H9 (cell line): Measurements from ENCODE around the gene PRCD. TPM values are rescaled to one million over a fixed set of nuclear protein-coding genes. Genes with fewer than 3 reads are reported as not detected.

Source experiments
- DNase-seq: peaks from one replicate; pipeline ENCODE4 v3.0.0-alpha.2; 2017
- H2AFZ ChIP-seq: one replicate; pipeline ENCODE4 v1.6.1; 2013; ENCODE audit warnings: mild to moderate bottlenecking, low read length, control low read depth, moderate library complexity
- H2AK5ac ChIP-seq: 2 replicates; pipeline ENCODE4 v1.6.1; 2013; ENCODE audit warnings: low read length, control low read depth, mixed read lengths; ENCODE audit not compliant: insufficient read length
- H2BK120ac ChIP-seq: one replicate; pipeline ENCODE4 v1.6.1; 2013; ENCODE audit warnings: low read depth, mild to moderate bottlenecking, low read length, control low read depth, inconsistent platforms; ENCODE audit not compliant: poor library complexity, severe bottlenecking
- H2BK12ac ChIP-seq: 2 replicates; pipeline ENCODE4 v1.6.1; 2013; ENCODE audit warnings: low read length, control low read depth, mixed read lengths, low read depth; ENCODE audit not compliant: insufficient read length
- H2BK15ac ChIP-seq: 2 replicates; pipeline ENCODE4 v1.6.1; 2013; ENCODE audit warnings: low read depth, low read length, control low read depth
- H2BK20ac ChIP-seq: one replicate; pipeline ENCODE4 v1.6.1; 2013; ENCODE audit warnings: low read depth, mild to moderate bottlenecking, low read length, control low read depth, inconsistent platforms; ENCODE audit not compliant: poor library complexity, severe bottlenecking
- H2BK5ac ChIP-seq: 2 replicates; pipeline ENCODE4 v1.6.1; 2013; ENCODE audit warnings: low read length, control low read depth, mixed read lengths; ENCODE audit not compliant: insufficient read length
- H3K14ac ChIP-seq: 2 replicates; pipeline ENCODE4 v1.6.1; 2013; ENCODE audit warnings: low read length, control low read depth; ENCODE audit not compliant: insufficient read depth
- H3K18ac ChIP-seq: 2 replicates; pipeline ENCODE4 v1.6.1; 2013; ENCODE audit warnings: low read depth, mild to moderate bottlenecking, mixed read lengths, low read length, control low read depth; ENCODE audit not compliant: insufficient read length
- H3K23ac ChIP-seq: 2 replicates; pipeline ENCODE4 v1.6.1; 2013; ENCODE audit warnings: low read length, control low read depth, mixed read lengths, low read depth; ENCODE audit not compliant: insufficient read length
- H3K23me2 ChIP-seq: 2 replicates; pipeline ENCODE4 v1.6.1; 2013; ENCODE audit warnings: low read depth, mild to moderate bottlenecking, mixed read lengths, low read length, control low read depth; ENCODE audit not compliant: insufficient read length, poor library complexity, severe bottlenecking
- H3K27ac ChIP-seq: 2 replicates; pipeline ENCODE4 v1.5.1; 2013; ENCODE audit warnings: low read length, control low read depth, mixed read lengths, low read depth; ENCODE audit not compliant: insufficient read length
- H3K27me3 ChIP-seq: 2 replicates; pipeline ENCODE4 v1.6.1; 2013; ENCODE audit warnings: low read length, control low read depth, inconsistent platforms; ENCODE audit not compliant: insufficient read depth
- H3K4ac ChIP-seq: 2 replicates; pipeline ENCODE4 v1.6.1; 2013; ENCODE audit warnings: low read depth, mild to moderate bottlenecking, control low read depth, inconsistent platforms, low read length, moderate library complexity
- H3K4me1 ChIP-seq: 2 replicates; pipeline ENCODE4 v1.6.1; 2013; ENCODE audit warnings: low read length, control low read depth, inconsistent platforms; ENCODE audit not compliant: insufficient read depth
- H3K4me2 ChIP-seq: 2 replicates; pipeline ENCODE4 v1.6.1; 2013; ENCODE audit warnings: low read length, control low read depth, mixed read lengths; ENCODE audit not compliant: insufficient read length, insufficient read depth
- H3K56ac ChIP-seq: 2 replicates; pipeline ENCODE4 v1.6.1; 2013; ENCODE audit warnings: low read depth, mild to moderate bottlenecking, mixed read lengths, low read length, control low read depth; ENCODE audit not compliant: insufficient read length
- H3K79me1 ChIP-seq: 2 replicates; pipeline ENCODE4 v1.6.1; 2013; ENCODE audit warnings: low read depth, mild to moderate bottlenecking, moderate library complexity, low read length, control low read depth, inconsistent platforms; ENCODE audit not compliant: insufficient read depth, poor library complexity, severe bottlenecking
- H3K79me2 ChIP-seq: 2 replicates; pipeline ENCODE4 v1.6.1; 2013; ENCODE audit warnings: low read length, control low read depth, inconsistent platforms; ENCODE audit not compliant: insufficient read depth
- H3K9ac ChIP-seq: 2 replicates; pipeline ENCODE4 v1.6.1; 2013; ENCODE audit warnings: low read length, control low read depth, mixed read lengths; ENCODE audit not compliant: insufficient read length; ENCODE audit errors: extremely low read depth
- H3K9me3 ChIP-seq: one replicate; pipeline ENCODE4 v1.6.1; 2013; ENCODE audit warnings: low read depth, low read length, inconsistent platforms; ENCODE audit not compliant: control insufficient read depth
- H3T11ph ChIP-seq: one replicate; pipeline ENCODE4 v1.6.1; 2013; ENCODE audit warnings: mild to moderate bottlenecking, low read length, control low read depth, inconsistent platforms
- H4K20me1 ChIP-seq: one replicate; pipeline ENCODE4 v1.6.1; 2013; ENCODE audit not compliant: control insufficient read depth, insufficient read length, insufficient read depth
- H4K5ac ChIP-seq: 2 replicates; pipeline ENCODE4 v1.6.1; 2013; ENCODE audit warnings: low read depth, mild to moderate bottlenecking, mixed read lengths, low read length, control low read depth; ENCODE audit not compliant: insufficient read length
- H4K8ac ChIP-seq: replicated peaks from 2 replicates; pipeline ENCODE4 v1.6.1; 2013; ENCODE audit warnings: low read length, control low read depth, mixed read lengths, low read depth; ENCODE audit not compliant: insufficient read length
- H4K91ac ChIP-seq: 2 replicates; pipeline ENCODE4 v1.6.1; 2013; ENCODE audit warnings: low read depth, mild to moderate bottlenecking, moderate library complexity, mixed read lengths, low read length, control low read depth; ENCODE audit not compliant: insufficient read length
- H3K27ac Mint-ChIP-seq, 3 experiments: 2 replicates in 2 of 3; 3 replicates in 1 of 3; pipeline ENCODE4 v1.8.0; 2020 to 2021; ENCODE audit warnings: mixed read lengths in 3 of 3, mild to moderate bottlenecking in 1 of 3, moderate library complexity in 1 of 3
- H3K27me3 Mint-ChIP-seq: 2 replicates; pipeline ENCODE4 v1.8.0; 2021; ENCODE audit warnings: low read depth, mild to moderate bottlenecking, moderate library complexity, mixed read lengths
- H3K36me3 Mint-ChIP-seq, 3 experiments: 2 replicates in 2 of 3; 3 replicates in 1 of 3; pipeline ENCODE4 v1.8.0; 2020 to 2021; ENCODE audit warnings: low read depth in 3 of 3, mixed read lengths in 3 of 3; ENCODE audit not compliant: insufficient read depth in 1 of 3
- H3K4me1 Mint-ChIP-seq, 2 experiments: 2 replicates each; pipeline ENCODE4 v1.8.0; 2020; ENCODE audit warnings: mixed read lengths in 2 of 2
- H3K4me3 Mint-ChIP-seq, 2 experiments: 2 replicates in 1 of 2; 3 replicates in 1 of 2; pipeline ENCODE4 v1.8.0; 2020 to 2021; ENCODE audit warnings: mild to moderate bottlenecking in 2 of 2, mixed read lengths in 2 of 2, moderate library complexity in 1 of 2
- H3K9me3 Mint-ChIP-seq, 2 experiments: 2 replicates in 1 of 2; 3 replicates in 1 of 2; pipeline ENCODE4 v1.8.0; 2020; ENCODE audit warnings: mild to moderate bottlenecking in 2 of 2, mixed read lengths in 2 of 2, moderate library complexity in 1 of 2
- CTCF ChIP-seq: fragments of 200-600 bp; sonication (generic); conservative IDR thresholded peaks from 3 replicates; pipeline ENCODE4 v1.8.0; 2021; ENCODE audit warnings: antibody characterized with exemption, mild to moderate bottlenecking
- WGBS: extraction: QIAGEN DNeasy Blood & Tissue Kit; methylation state at CpG from one replicate; pipeline ENCODE4 v1.1.7; 2013; ENCODE audit warnings: missing lambda C conversion rate, low lambda C conversion rate, mixed read lengths; ENCODE audit not compliant: insufficient read length; ENCODE audit errors: extremely low coverage; 5-methylcytosine and 5-hydroxymethylcytosine counted together
- total RNA-seq: library from RNA; stranded (reverse); gene quantifications from 2 replicates; pipeline ENCODE4 v1.2.1, GENCODE V29; 2021

PRCD gene
- total RNA-seq, 1 experiment from 2014 or later = 0.46 TPM

GRCh38 chr17:76575570-76575969 is 35.7 kb downstream of the PRCD start:
- H3K56ac ChIP-seq = no peak overlapping the region
- H3K4me1 Mint-ChIP-seq = peaks cover 0 to 5% of the 10 kb centered on the region in 2 experiments; a peak in 1 of 4 replicates
- no peak for TF ChIP-seq CTCF
- no peaks in the 10 kb centered on the region for H3K23me2 ChIP-seq
- no peak overlapping the region for H2BK5ac ChIP-seq
- H3K27ac Mint-ChIP-seq = no peak overlapping the region
- H3K27ac ChIP-seq = no peak overlapping the region
- H3K4ac ChIP-seq = no peak overlapping the region
- no peaks in the 10 kb centered on the region for H3K9me3 ChIP-seq
- H3K4me3 Mint-ChIP-seq = no peak overlapping the region
- H3K79me1 ChIP-seq = no peaks in the 10 kb centered on the region
- H2BK12ac ChIP-seq = no peak overlapping the region
- no peak overlapping the region for H3K9ac ChIP-seq
- H3K23ac ChIP-seq = no peak overlapping the region
- no peaks in the 10 kb centered on the region; the same call in 1 of the 2 replicates for H3K27me3 ChIP-seq
- no peak overlapping the region for H2BK15ac ChIP-seq
- peaks cover 0 to 7% of the 10 kb centered on the region in 2 experiments; a peak in 1 of 5 replicates for H3K9me3 Mint-ChIP-seq
- no peak overlapping the region for H2BK20ac ChIP-seq
- no peak overlapping the region for H4K5ac ChIP-seq
- H3K79me2 ChIP-seq = no peaks in the 10 kb centered on the region
- no peaks in the 10 kb centered on the region for H3K4me1 ChIP-seq
- H4K91ac ChIP-seq = no peak overlapping the region
- no peak overlapping the region for H3K14ac ChIP-seq
- no peak overlapping the region for H3T11ph ChIP-seq
- no peaks in the 10 kb centered on the region for H4K20me1 ChIP-seq
- no peak overlapping the region for H3K4me2 ChIP-seq
- no peak overlapping the region for H4K8ac ChIP-seq
- H2AFZ ChIP-seq = no peak overlapping the region
- DNase-seq = no peak
- no peak overlapping the region for H2BK120ac ChIP-seq
- H3K18ac ChIP-seq = no peak overlapping the region
- no CpG with 5 or more reads among the region's 5 CpGs for WGBS
- H2AK5ac ChIP-seq = no peak overlapping the region
- peaks cover 14% of the 10 kb centered on the region for H3K27me3 Mint-ChIP-seq
- peaks cover 0 to 4% (median 0%) of the 10 kb centered on the region in 3 experiments; a peak in 3 of 7 replicates for H3K36me3 Mint-ChIP-seq
